ENCODE data around the gene ZNF787.

DNA sequence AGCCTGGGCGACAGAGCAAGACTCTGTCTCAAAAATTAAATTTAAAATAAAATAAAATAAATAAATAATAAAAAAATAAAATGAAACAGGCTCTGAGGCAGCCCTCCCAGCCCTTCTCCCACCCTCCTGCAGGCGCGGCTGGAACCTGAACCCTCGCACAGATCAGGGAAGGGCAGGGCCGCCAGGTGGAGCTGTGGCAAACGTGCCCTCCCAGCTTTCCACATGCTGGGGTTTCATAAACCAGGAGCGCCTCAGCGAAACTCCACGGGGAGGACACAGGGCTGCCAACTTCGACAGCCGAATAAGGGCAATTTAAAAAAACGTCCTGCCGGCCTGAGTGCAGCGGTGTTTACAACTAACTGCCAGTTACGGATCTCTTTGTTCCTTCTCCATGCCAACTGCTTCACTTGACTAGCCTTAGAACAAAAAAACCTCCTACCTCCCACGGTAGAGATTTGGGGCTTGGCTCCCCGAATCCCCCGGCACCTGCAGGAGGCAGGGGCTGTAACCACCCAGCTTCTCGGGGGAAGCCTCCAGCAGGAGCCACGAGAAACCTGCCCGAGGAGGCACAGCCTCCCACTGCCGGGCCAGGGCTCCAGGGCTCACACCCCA is 15.9 kb downstream of the ZNF787 start:
- no peak for TF ChIP-seq POLR2A (IDR thresholded peaks at IDR 0.05)
- TF ChIP-seq CTCF (IDR thresholded peaks at IDR 0.05): peak; percentile 60 to 63 (median 61)

Data from testis (tissue), 2 donors.